ENCODE results near the gene ANKRD23. TPM values are rescaled to one million over a fixed set of nuclear protein-coding genes. Genes with fewer than 3 reads are reported as not detected.
A peak's percentile ranks its signal among the peaks of the same experiment; 100 is the strongest.

The ANKRD23 gene
- total and polyA plus RNA-seq, 2 of the 13 experiments (the other 11 are each of a cell fraction or from before 2014, with no cell fraction given), result 1.5 to 1.6 TPM

DNA sequence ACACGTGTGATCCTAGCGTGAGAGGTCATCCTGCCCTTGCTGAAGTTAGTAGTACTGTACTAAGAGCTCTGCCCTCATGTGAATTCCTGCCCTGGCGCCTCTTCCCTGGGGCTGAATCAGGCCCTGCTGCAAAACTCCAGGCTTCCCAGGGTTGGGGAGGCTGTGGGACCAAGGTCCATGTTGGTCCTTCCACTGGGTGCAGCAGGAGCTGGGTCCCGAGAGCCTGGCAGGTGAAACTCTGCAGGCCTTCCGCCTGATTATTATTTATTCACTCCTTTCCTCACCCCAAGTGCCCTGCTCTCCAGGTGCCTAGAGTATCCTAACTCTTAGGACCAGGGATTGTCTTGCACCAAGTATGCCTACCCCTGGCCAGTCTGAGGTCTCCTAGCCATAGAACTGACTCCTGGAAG is 33.0 kb downstream of the ANKRD23 start (continued):
- peak; percentile 30; the same call in 1 of the 3 replicates for TF ChIP-seq MXI1 (IDR thresholded peaks at IDR 0.05; ENCODE audit: borderline replicate concordance, low read depth, low read length)
- TF ChIP-seq YY1 (IDR thresholded peaks at IDR 0.05; ENCODE audit: insufficient read depth, insufficient replicate concordance, low read depth, low read length), result no peak
- no peak for TF ChIP-seq RNF2 (conservative IDR thresholded peaks at IDR 0.05; ENCODE audit: low read depth)
- peak; percentile 39; the same call in 1 of the 2 replicates for TF ChIP-seq NFKB2 (CRISPR knock-in tag; IDR thresholded peaks at IDR 0.05; ENCODE audit: borderline replicate concordance)
- no peak for TF ChIP-seq LCORL (IDR thresholded peaks at IDR 0.05)
- peak; percentile 60; the same call in 1 of the 2 replicates for TF ChIP-seq LCORL (CRISPR knock-in tag; IDR thresholded peaks at IDR 0.05)
- no peak for TF ChIP-seq ZBTB20 (CRISPR knock-in tag; IDR thresholded peaks at IDR 0.05; ENCODE audit: borderline replicate concordance, low read depth)
- TF ChIP-seq CREM (IDR thresholded peaks at IDR 0.05), result no peak
- TF ChIP-seq CREM (CRISPR knock-in tag; IDR thresholded peaks at IDR 0.05), result no peak
- no peak for TF ChIP-seq CHCHD3 (CRISPR knock-in tag; IDR thresholded peaks at IDR 0.05)
- TF ChIP-seq, protein P1, sequence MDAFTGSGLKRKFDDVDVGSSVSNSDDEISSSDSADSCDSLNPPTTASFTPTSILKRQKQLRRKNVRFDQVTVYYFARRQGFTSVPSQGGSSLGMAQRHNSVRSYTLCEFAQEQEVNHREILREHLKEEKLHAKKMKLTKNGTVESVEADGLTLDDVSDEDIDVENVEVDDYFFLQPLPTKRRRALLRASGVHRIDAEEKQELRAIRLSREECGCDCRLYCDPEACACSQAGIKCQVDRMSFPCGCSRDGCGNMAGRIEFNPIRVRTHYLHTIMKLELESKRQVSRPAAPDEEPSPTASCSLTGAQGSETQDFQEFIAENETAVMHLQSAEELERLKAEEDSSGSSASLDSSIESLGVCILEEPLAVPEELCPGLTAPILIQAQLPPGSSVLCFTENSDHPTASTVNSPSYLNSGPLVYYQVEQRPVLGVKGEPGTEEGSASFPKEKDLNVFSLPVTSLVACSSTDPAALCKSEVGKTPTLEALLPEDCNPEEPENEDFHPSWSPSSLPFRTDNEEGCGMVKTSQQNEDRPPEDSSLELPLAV (CRISPR knock-in tag; conservative IDR thresholded peaks at IDR 0.05; ENCODE audit: low read depth), result no peak
- TF ChIP-seq TOE1 (CRISPR knock-in tag; IDR thresholded peaks at IDR 0.05), result no peak
- 0 out of 2 replicates have a peak, but pooled peaks have one; percentile 30 for TF ChIP-seq PHF8 (CRISPR knock-in tag; IDR thresholded peaks at IDR 0.05)
- no peak for TF ChIP-seq NFATC3 (CRISPR knock-in tag; IDR thresholded peaks at IDR 0.05)
- TF ChIP-seq, protein P2, sequence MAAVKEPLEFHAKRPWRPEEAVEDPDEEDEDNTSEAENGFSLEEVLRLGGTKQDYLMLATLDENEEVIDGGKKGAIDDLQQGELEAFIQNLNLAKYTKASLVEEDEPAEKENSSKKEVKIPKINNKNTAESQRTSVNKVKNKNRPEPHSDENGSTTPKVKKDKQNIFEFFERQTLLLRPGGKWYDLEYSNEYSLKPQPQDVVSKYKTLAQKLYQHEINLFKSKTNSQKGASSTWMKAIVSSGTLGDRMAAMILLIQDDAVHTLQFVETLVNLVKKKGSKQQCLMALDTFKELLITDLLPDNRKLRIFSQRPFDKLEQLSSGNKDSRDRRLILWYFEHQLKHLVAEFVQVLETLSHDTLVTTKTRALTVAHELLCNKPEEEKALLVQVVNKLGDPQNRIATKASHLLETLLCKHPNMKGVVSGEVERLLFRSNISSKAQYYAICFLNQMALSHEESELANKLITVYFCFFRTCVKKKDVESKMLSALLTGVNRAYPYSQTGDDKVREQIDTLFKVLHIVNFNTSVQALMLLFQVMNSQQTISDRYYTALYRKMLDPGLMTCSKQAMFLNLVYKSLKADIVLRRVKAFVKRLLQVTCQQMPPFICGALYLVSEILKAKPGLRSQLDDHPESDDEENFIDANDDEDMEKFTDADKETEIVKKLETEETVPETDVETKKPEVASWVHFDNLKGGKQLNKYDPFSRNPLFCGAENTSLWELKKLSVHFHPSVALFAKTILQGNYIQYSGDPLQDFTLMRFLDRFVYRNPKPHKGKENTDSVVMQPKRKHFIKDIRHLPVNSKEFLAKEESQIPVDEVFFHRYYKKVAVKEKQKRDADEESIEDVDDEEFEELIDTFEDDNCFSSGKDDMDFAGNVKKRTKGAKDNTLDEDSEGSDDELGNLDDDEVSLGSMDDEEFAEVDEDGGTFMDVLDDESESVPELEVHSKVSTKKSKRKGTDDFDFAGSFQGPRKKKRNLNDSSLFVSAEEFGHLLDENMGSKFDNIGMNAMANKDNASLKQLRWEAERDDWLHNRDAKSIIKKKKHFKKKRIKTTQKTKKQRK (IDR thresholded peaks at IDR 0.05; ENCODE audit: low read length), result no peak
- TF ChIP-seq ZNF788 (CRISPR knock-in tag; IDR thresholded peaks at IDR 0.05; ENCODE audit: borderline replicate concordance), result no peak
- TF ChIP-seq RAD21 (CRISPR knock-in tag; IDR thresholded peaks at IDR 0.05), result 0 out of 2 replicates have a peak, but pooled peaks have one; percentile 26
- TF ChIP-seq SIN3B (IDR thresholded peaks at IDR 0.05; ENCODE audit: low read length), result no peak
- 0 out of 2 replicates have a peak, but pooled peaks have one; percentile 16 for TF ChIP-seq RXRA (CRISPR knock-in tag; IDR thresholded peaks at IDR 0.05)
- TF ChIP-seq, protein P3, sequence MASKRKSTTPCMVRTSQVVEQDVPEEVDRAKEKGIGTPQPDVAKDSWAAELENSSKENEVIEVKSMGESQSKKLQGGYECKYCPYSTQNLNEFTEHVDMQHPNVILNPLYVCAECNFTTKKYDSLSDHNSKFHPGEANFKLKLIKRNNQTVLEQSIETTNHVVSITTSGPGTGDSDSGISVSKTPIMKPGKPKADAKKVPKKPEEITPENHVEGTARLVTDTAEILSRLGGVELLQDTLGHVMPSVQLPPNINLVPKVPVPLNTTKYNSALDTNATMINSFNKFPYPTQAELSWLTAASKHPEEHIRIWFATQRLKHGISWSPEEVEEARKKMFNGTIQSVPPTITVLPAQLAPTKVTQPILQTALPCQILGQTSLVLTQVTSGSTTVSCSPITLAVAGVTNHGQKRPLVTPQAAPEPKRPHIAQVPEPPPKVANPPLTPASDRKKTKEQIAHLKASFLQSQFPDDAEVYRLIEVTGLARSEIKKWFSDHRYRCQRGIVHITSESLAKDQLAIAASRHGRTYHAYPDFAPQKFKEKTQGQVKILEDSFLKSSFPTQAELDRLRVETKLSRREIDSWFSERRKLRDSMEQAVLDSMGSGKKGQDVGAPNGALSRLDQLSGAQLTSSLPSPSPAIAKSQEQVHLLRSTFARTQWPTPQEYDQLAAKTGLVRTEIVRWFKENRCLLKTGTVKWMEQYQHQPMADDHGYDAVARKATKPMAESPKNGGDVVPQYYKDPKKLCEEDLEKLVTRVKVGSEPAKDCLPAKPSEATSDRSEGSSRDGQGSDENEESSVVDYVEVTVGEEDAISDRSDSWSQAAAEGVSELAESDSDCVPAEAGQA (IDR thresholded peaks at IDR 0.05; ENCODE audit: low read depth), result no peak
- TF ChIP-seq, protein P3 (CRISPR knock-in tag; IDR thresholded peaks at IDR 0.05; ENCODE audit: borderline replicate concordance), result no peak

All from HepG2 (cell line).